Naive thymus-derived CD4-positive, alpha-beta T cell (primary cell): ENCODE results near the gene CHRNE. TPM values are rescaled to one million over a fixed set of nuclear protein-coding genes. Genes with fewer than 3 reads are reported as not detected.
"Not testable (repeated sequence)": the region's sequence is repeated elsewhere in the genome, so short reads cannot be mapped to it uniquely, and the experiment has no call there.

Source experiments
- ATAC-seq: fragments of 150-1000 bp; cut with Tn5 transposase; 2 replicates; pipeline ENCODE4 v1.10.0; 2021; ENCODE audit warnings: mild to moderate bottlenecking, moderate library complexity
- CTCF ChIA-PET: fragments of 350-600 bp; sonication (Branson Sonifier 250); formaldehyde crosslinking; loops from one replicate; lab custom pipeline; 2021; ENCODE audit warnings: antibody characterized with exemption; lab: Charles Lee
- POLR2A ChIA-PET: fragments of 350-600 bp; sonication (Branson Sonifier 250); formaldehyde crosslinking; loops from one replicate; lab custom pipeline; 2021; ENCODE audit warnings: antibody characterized with exemption, inconsistent platforms; lab: Charles Lee
- DNase-seq, 9 donors: peaks; one replicate each; pipeline versions ENCODE4 v3.0.0 to v3.0.0-alpha.2; 2020 to 2022; ENCODE audit warnings: mixed read lengths in 1 of 9
- H3K27ac ChIP-seq: one replicate; pipeline ENCODE4 v1.7.0; 2013; ENCODE audit warnings: mild to moderate bottlenecking, low read depth, low read length, moderate library complexity
- H3K27me3 ChIP-seq, 2 donors: one replicate each; pipeline ENCODE4 v1.7.0; 2013; ENCODE audit warnings: low read length in 2 of 2, mild to moderate bottlenecking in 2 of 2, moderate library complexity in 2 of 2; ENCODE audit not compliant: control insufficient read depth in 2 of 2, insufficient read depth in 2 of 2
- H3K36me3 ChIP-seq, 3 experiments: 1 replicate in 2 of 3; 2 replicates in 1 of 3; pipeline ENCODE4 v1.7.0; 2013; ENCODE audit warnings: low read length in 3 of 3, mild to moderate bottlenecking in 3 of 3, moderate library complexity in 1 of 3; ENCODE audit not compliant: insufficient read depth in 3 of 3, control insufficient read depth in 2 of 3
- H3K4me1 ChIP-seq, 2 donors: one replicate each; pipeline ENCODE4 v1.7.0; 2013; ENCODE audit warnings: low read length in 2 of 2, mild to moderate bottlenecking in 2 of 2, moderate library complexity in 1 of 2; ENCODE audit not compliant: control insufficient read depth in 2 of 2, insufficient read depth in 2 of 2
- H3K4me3 ChIP-seq: 2 replicates; pipeline ENCODE4 v1.7.0; 2013; ENCODE audit warnings: mild to moderate bottlenecking, low read length
- H3K9me3 ChIP-seq, 3 experiments: 1 replicate in 2 of 3; 2 replicates in 1 of 3; pipeline ENCODE4 v1.7.0; 2013; ENCODE audit warnings: low read length in 3 of 3; ENCODE audit not compliant: control insufficient read depth in 2 of 3
- H3K27ac Mint-ChIP-seq, 9 donors: one replicate each; pipeline ENCODE4 v1.8.0; 2020 to 2022; ENCODE audit warnings: mixed read lengths in 9 of 9, mild to moderate bottlenecking in 8 of 9, moderate library complexity in 5 of 9, inconsistent platforms in 2 of 9
- H3K27me3 Mint-ChIP-seq, 5 donors: one replicate each; pipeline ENCODE4 v1.8.0; 2021 to 2022; ENCODE audit warnings: mixed read lengths in 5 of 5, mild to moderate bottlenecking in 1 of 5
- H3K36me3 Mint-ChIP-seq, 5 donors: one replicate each; pipeline ENCODE4 v1.8.0; 2020 to 2022; ENCODE audit warnings: mixed read lengths in 5 of 5, mild to moderate bottlenecking in 3 of 5, inconsistent platforms in 1 of 5
- H3K4me1 Mint-ChIP-seq, 7 donors: one replicate each; pipeline ENCODE4 v1.8.0; 2020 to 2022; ENCODE audit warnings: mixed read lengths in 7 of 7, mild to moderate bottlenecking in 3 of 7, inconsistent platforms in 1 of 7
- H3K4me3 Mint-ChIP-seq, 10 donors: one replicate each; pipeline ENCODE4 v1.8.0; 2020 to 2022; ENCODE audit warnings: mild to moderate bottlenecking in 10 of 10, mixed read lengths in 10 of 10, moderate library complexity in 6 of 10, inconsistent platforms in 2 of 10
- H3K9me3 Mint-ChIP-seq, 11 donors: one replicate each; pipeline ENCODE4 v1.8.0; 2020 to 2022; ENCODE audit warnings: mixed read lengths in 11 of 11, mild to moderate bottlenecking in 4 of 11, inconsistent platforms in 1 of 11, moderate library complexity in 1 of 11
- intact Hi-C, 2 donors: fragments of 100-400 bp; cut with micrococcal nuclease; formaldehyde crosslinking; loops; one replicate each; pipeline ENCODE4 v1.15.1; 2023
- polyA plus RNA-seq, 2 donors: library from polyadenylated mRNA; unstranded; fragments of 300-500 nt; fragmentation: Illumina TruSeq; gene quantifications; one replicate each; pipeline ENCODE4 v1.2.3, GENCODE V29; 2021
- total RNA-seq, 6 experiments: library from RNA in 5 of 6; stranded (reverse) in 5 of 6; gene quantifications; 1 replicate in 5 of 6; 2 replicates in 1 of 6; pipeline ENCODE4 v1.2.3 and lab custom pipeline; 2021 to 2026

Gene CHRNE
- total and polyA plus RNA-seq, 7 experiments from 2014 or later = 0.24 to 6.5 (median 0.77) TPM; not detected in 1

DNA sequence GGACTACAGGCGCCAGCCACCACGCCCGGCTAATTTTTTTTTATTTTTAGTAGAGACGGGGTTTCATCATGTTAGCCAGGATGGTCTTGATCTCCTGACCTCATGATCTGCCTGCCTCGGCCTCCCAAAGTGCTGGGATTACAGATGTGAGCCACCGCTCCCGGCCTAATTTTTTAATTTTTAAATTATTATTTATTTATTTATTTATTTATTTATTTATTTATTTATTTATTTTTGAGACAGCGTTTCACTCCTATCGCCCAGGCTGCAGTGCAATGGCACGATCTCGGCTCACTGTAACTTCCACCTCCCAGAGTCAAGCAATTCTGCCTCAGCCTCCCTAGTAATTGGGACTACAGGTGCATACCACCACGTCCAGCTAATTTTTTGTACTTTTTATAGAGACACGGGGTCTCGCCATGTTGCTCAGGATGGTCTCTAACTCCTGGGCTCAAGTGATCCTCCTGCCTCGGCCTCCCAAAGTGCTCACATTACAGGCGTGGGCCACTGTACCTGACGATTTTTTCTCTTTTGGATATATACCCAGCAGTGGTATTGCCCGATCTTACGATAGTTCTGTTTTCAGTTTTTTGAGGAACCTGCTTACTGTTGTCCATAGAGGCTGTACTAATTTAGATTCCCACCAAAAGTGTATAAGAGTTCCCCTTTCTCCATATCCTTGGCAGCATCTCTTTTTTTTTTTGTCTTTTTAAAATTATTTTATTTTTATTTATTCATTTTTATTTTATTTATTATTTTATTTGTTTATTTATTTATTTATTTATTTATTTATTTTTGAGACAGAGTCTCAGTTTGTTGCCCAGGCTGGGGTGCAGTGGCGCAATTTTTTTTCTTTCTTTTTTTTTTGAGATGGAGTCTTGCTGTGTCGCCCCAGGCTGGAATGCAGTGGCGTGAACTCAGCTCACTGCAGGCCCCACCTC is 33.6 kb downstream of the CHRNE start:
- ChIA-PET CTCF (interaction anchor here (0.6 to 0.7 kb wide), 2 partner anchors 290 to 1961 kb away, joined by 4 to 6 read pairs; no protein-coding TSS in a partner anchor), POLR2A (interaction anchor here (0.7 kb wide), 1 partner anchor 74 kb away, joined by 7 read pairs; no protein-coding TSS in a partner anchor)
- H3K9me3 Mint-ChIP-seq, H3K4me3 ChIP-seq, H3K27me3 ChIP-seq, DNase-seq, H3K4me1 ChIP-seq, H3K9me3 ChIP-seq, H3K36me3 ChIP-seq, ATAC-seq, H3K4me3 Mint-ChIP-seq, intact Hi-C loops, H3K27me3 Mint-ChIP-seq, H3K27ac ChIP-seq, H3K27ac Mint-ChIP-seq: not testable (repeated sequence)
- Mint-ChIP-seq H3K4me1 (peaks cover 4 to 14% (median 11%) of the 10 kb centered on the region in 7 donors), H3K36me3 (peaks cover 0 to 15% (median 8%) of the 10 kb centered on the region in 5 donors)

DNA sequence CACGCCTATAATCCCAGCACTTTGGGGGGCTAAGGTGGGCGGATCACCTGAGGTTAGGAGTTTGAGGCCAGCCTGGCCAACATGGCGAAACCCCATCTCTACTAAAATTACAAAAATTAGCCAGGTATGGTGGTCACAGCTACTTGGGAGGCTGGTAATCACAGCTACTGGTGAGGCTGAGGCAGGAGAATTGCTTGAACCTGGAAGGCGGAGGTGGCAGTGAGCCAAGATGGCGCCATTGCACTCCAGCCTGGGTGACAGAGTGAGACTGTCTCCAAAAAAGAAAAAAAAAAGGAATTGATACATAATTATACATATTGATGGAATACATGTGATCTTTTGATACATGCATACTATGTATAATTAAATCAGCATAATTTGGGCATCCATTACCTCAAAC is 35.4 kb downstream of the CHRNE start:
- H3K4me3 ChIP-seq, H3K27ac ChIP-seq, CTCF ChIA-PET, H3K27ac Mint-ChIP-seq, DNase-seq, H3K9me3 ChIP-seq, H3K4me1 ChIP-seq, H3K36me3 Mint-ChIP-seq, H3K9me3 Mint-ChIP-seq, H3K36me3 ChIP-seq, H3K4me3 Mint-ChIP-seq, H3K27me3 Mint-ChIP-seq, H3K27me3 ChIP-seq, POLR2A ChIA-PET, intact Hi-C loops, ATAC-seq: not testable (repeated sequence)
- H3K4me1 Mint-ChIP-seq = peaks cover 0 to 11% (median 5%) of the 10 kb centered on the region in 7 donors

DNA sequence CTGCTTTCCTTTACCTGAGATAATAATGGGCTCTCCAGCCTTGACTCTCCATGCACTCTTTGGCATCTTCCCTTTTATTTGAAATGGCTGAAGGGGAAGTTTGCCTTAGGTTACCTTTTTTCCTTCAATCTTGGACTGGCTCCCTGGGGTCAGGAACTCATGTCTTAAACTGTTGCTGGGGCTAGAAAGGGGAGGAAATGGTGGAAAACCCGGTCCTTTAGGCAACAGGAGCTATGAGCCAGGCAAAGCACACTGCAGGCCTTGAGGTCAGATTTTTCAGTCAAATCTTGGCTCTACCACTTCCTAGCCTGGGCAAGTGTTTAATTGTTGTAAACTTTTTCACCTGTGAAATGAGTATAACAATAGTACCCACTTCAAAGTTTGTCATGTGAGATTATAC is 39.6 kb downstream of the CHRNE start:
- peaks cover 0 to 4% (median 0%) of the 10 kb centered on the region in 11 donors for H3K9me3 Mint-ChIP-seq
- ATAC-seq (no peak), DNase-seq (no peak)
- H3K27me3 ChIP-seq = no peaks in the 10 kb centered on the region
- no peak overlapping the region for H3K4me3 ChIP-seq
- H3K4me1 ChIP-seq = no peaks in the 10 kb centered on the region
- peaks cover 4 to 18% (median 14%) of the 10 kb centered on the region in 7 donors for H3K4me1 Mint-ChIP-seq
- peaks cover 0 to 13% (median 3%) of the 10 kb centered on the region in 3 experiments for H3K36me3 ChIP-seq
- peaks cover 0 to 7% (median 6%) of the 10 kb centered on the region in 5 donors for H3K36me3 Mint-ChIP-seq
- H3K27ac Mint-ChIP-seq = no peak overlapping the region
- no peak overlapping the region for H3K4me3 Mint-ChIP-seq
- intact Hi-C loops = no loop called here
- H3K9me3 ChIP-seq = no peaks in the 10 kb centered on the region
- ChIA-PET POLR2A (interaction anchor here (0.6 kb wide), 1 partner anchor 113 kb away, joined by 3 read pairs; no protein-coding TSS in a partner anchor), CTCF (no interaction called here)
- no peaks in the 10 kb centered on the region for H3K27me3 Mint-ChIP-seq
- H3K27ac ChIP-seq = no peak overlapping the region

DNA sequence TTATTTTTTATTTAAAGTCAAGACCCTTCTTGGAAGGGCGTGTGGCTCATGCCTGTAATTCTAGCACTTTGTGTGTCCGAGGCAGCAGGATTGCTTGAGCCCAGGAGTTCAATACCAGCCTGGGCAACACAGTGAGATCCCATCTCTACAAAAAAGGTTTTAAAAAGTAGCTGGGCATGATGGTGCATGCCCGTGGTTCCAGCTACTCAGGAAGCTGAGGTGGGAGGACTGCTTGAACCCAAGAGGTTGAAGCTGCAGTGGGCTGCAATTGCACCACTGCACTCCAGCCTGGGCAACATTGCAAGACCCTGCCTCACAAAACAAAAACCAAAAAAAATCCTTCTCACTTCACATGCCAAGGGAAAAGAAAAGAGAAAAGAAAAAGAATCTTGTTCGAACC is 40.2 kb downstream of the CHRNE start:
- H3K9me3 ChIP-seq = no peaks in the 10 kb centered on the region
- DNase-seq (no peak), ATAC-seq (no peak)
- POLR2A ChIA-PET = interaction anchor here (0.6 kb wide), 1 partner anchor 112 kb away, joined by 3 read pairs; no protein-coding TSS in a partner anchor
- no peaks in the 10 kb centered on the region for H3K27me3 ChIP-seq
- H3K27ac ChIP-seq = no peak overlapping the region
- no peaks in the 10 kb centered on the region for H3K4me1 ChIP-seq
- H3K4me3 Mint-ChIP-seq = no peak overlapping the region
- H3K9me3 Mint-ChIP-seq = peaks cover 0 to 4% (median 0%) of the 10 kb centered on the region in 11 donors
- intact Hi-C loops = no loop called here
- H3K36me3 ChIP-seq = peaks cover 0 to 13% (median 3%) of the 10 kb centered on the region in 3 experiments
- H3K4me1 Mint-ChIP-seq = peaks cover 7 to 21% (median 15%) of the 10 kb centered on the region in 7 donors
- H3K36me3 Mint-ChIP-seq = peaks cover 0 to 9% (median 4%) of the 10 kb centered on the region in 5 donors
- no peak overlapping the region for H3K27ac Mint-ChIP-seq
- no peaks in the 10 kb centered on the region for H3K27me3 Mint-ChIP-seq
- H3K4me3 ChIP-seq = no peak overlapping the region
- CTCF ChIA-PET = no interaction called here

DNA sequence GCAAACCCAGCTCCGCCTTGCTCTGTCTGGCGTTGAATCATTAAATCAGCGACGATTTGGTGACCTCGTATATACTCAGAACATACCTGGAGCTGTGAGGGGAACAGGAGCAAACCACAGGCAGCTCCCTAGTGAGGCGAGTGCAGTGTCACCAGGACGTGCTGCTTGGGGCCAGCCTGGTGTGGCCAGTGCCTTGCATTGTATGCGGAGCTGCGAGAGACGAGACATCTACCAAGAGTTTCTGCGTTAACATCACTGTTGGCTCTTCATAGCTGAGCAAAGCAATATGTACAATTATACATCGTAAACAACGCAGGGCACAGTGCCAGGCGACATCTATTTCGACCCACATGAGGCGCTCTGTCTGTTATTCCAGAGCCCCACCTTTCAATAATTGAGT is 41.8 kb downstream of the CHRNE start:
- Mint-ChIP-seq H3K27me3 (no peaks in the 10 kb centered on the region), H3K4me1 (peaks cover 19 to 33% (median 24%) of the 10 kb centered on the region in 7 donors), H3K9me3 (peaks cover 0 to 4% (median 0%) of the 10 kb centered on the region in 11 donors), H3K27ac (no peak overlapping the region), H3K36me3 (peaks cover 0 to 19% (median 12%) of the 10 kb centered on the region in 5 donors), H3K4me3 (no peak overlapping the region)
- CTCF ChIA-PET = interaction anchor here (0.7 kb wide), 1 partner anchor 154 kb away, joined by 4 read pairs; no protein-coding TSS in a partner anchor
- DNase-seq (no peak), ATAC-seq (no peak)
- POLR2A ChIA-PET = no interaction called here
- no peak overlapping the region for H3K27ac ChIP-seq
- H3K36me3 ChIP-seq = peaks cover 0 to 23% (median 3%) of the 10 kb centered on the region in 3 experiments
- H3K4me3 ChIP-seq = no peak overlapping the region
- intact Hi-C loops = no loop called here
- no peaks in the 10 kb centered on the region for H3K4me1 ChIP-seq
- no peaks in the 10 kb centered on the region for H3K9me3 ChIP-seq
- H3K27me3 ChIP-seq = no peaks in the 10 kb centered on the region

DNA sequence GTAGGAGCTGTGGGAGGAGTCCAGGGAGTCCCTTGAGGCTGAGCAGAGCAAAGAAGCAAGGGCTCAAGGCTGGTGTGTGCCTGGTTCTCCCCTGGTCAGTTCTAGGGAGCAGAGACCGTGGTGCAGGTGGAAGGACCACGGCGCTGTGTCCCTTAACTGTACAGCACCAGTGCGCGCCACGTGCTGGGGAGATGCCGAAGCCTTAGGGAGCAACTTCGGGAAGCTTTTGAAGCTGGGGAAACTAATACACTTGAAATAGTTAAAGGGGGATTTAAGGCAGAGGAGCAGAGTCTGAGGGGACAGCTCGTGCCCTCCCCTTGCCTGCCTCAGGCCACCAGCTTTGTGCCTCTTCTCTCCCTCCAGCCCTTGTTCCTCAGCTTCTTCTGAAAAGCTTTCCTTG is 42.2 kb downstream of the CHRNE start:
- CTCF ChIA-PET = interaction anchor here (0.7 kb wide), 1 partner anchor 154 kb away, joined by 4 read pairs; no protein-coding TSS in a partner anchor
- Mint-ChIP-seq H3K27me3 (no peaks in the 10 kb centered on the region), H3K9me3 (peaks cover 0 to 4% (median 0%) of the 10 kb centered on the region in 11 donors), H3K4me1 (peaks cover 19 to 34% (median 26%) of the 10 kb centered on the region in 7 donors), H3K27ac (no peak overlapping the region), H3K4me3 (no peak overlapping the region), H3K36me3 (peaks cover 0 to 19% (median 13%) of the 10 kb centered on the region in 5 donors)
- Histone ChIP-seq H3K4me3 (no peak overlapping the region), H3K27ac (no peak overlapping the region), H3K27me3 (no peaks in the 10 kb centered on the region), H3K36me3 (peaks cover 0 to 24% (median 3%) of the 10 kb centered on the region in 3 experiments), H3K4me1 (no peaks in the 10 kb centered on the region), H3K9me3 (no peaks in the 10 kb centered on the region)
- POLR2A ChIA-PET = interaction anchor here (1.0 kb wide), 1 partner anchor 52 kb away, joined by 3 read pairs; no protein-coding TSS in a partner anchor
- intact Hi-C loops = no loop called here
- ATAC-seq (no peak), DNase-seq (no peak)
